CMK (cell line): Measurements from ENCODE around the gene KRT9.
"Not testable (repeated sequence)": the region's sequence is repeated elsewhere in the genome, so short reads cannot be mapped to it uniquely, and the experiment has no call there.

ENCODE experiments used
- DNase-seq: peaks from one replicate; pipeline ENCODE4 v3.0.0-alpha.2; 2010; ENCODE audit warnings: low read depth

KRT9 gene

DNA sequence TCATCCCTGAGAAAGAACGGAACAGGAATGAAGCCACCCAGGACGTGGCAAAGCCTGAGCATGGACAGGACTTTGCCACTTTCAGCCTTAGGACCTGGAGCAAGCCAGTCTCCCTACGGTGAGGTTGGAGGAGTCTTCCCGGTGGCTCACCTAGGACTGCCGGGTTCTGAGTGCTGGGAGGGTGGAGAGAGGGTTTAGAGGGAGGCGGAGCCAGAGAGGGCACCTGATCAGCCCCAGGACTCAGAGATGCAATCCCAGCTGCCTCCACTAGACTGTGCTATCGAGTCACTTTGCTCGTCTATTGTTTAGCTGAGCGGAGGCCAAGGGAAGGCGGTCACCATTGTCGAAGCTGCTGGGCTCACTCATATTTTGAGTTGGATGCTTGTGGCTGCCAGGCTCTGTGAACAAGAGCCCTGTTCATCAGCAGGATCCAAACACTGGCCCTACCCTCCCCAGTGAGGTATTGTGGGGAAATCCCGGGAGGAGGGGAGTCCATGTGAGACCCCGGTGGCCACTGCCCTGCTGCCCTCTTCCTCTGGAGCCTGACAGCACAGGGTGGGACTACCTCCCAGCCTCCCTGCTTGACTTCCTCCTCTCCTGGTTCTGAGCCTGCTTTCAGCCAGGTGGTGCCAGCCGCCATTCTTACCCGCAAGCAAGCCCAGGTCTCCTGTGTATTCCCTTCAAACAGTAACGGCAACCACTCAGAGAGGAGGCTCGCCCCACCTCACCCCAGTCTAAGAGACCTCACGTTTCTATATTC, 7.8 kb upstream of the KRT9 start:
- peak; percentile 46 for DNase-seq

DNA sequence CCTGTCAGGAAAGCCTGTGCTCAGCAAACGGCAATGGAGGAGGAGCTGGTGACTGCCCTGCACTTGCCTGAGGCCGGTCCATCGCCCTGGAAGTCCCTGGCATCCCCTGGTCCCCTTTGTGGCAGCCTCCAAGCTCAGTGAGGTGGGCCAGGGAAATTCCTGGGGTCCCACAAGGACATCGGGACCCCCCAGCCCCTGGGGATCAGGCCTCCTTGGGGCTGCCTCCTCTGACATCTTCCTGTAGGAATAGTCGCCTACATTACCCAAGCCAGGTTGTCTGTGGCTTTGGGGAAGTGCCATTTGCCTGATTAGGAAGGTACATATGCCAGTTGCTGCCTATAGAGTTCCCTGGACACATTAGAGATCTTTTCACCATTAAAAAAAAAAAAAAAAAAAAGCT, 7.1 kb upstream of the KRT9 start:
- no peak for DNase-seq

DNA sequence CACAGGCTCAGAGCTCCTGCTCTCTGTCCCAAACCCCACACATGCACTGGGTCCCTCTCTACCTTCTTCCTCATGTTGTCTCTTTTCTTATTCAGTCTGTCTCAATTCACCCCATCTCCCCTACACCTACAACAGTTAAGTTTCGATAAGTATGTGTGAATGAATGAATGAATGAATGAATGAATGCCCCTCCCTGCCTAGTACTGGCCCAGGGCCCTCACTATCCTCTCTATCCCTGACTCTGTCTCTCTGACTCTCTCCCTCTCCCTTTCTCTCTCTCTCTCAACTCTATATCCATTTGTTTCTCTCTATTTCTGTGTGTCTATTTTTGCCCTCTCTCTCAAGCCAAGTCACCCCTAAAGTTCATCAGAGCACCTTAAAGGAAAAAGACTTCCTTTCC, 6.7 kb upstream of the KRT9 start:
- no peak for DNase-seq

DNA sequence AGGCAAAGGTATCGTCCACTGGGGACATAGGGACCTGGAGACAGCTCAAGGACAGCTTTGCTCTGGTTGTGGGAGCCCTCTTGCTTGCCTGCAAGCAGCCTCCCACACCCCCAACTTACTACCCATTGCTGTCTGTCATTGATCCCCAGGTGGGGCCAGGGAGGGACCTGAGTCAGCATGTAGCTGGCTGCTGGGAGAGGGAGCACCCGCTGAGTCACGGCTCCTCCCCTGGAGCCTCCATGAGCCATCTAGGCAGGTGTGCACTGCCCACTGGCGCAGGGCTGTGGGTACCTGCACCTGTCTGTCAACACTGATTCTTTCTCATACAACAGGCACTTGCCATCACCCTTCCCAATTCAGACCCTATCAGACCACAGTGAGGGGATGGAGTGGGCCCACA, 4.9 kb upstream of the KRT9 start:
- not testable (repeated sequence) for DNase-seq

DNA sequence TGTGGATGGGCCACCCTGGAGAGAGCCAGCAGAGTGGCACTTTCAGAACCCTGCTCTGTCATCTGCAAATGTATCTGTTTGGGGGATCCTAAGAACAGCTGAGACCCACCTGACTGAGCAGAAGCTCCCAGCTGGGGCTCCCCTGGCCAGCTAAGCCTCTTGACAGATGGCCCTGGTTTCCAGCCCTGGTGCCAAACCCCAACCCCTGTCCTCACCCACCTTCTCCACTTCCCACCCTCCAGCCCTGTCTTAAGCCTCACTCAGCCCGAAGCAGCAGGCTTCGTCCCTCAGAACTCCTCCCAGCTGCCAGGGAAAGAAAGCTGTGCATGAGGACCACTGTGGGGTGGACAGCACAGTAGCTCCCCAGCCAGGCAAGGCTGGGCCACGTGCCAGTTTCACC, 3.5 kb upstream of the KRT9 start:
- no peak for DNase-seq

DNA sequence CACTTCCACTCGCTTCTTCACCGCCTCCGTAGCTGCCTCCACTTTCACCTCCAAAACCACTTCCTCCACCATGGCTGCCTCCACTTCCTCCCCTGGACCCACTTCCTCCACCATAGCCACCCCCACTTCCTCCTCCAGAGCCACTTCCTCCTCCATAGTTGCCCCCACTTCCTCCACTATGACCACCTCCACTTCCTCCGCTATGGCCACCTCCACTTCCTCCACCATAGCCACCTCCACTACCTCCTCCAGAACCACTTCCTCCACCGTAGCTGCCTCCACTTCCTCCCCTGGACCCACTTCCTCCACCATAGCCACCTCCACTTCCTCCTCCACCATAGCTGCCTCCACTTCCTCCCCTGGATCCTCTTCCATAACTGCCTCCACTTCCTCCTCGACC, 4.5 kb downstream of the KRT9 start:
- DNase-seq: no peak

DNA sequence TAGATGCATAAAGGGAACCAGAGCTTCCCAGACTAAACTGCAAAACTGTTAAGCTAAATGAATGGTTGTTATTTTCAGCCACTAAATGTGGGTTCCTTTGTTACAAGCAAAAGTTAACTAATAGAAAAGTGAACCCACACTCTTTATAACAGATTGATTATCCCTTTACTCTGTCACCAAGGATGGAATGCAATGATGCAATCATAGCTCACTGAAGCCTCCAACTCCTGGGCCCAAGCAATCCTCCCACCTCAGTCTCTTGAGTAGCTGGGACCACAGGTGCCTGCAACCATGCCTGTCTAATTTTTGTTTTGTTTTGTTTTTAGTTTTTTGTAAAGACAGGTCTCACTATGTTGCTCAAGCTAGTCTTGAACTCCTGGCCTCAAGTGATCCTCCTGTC, 6.5 kb downstream of the KRT9 start:
- DNase-seq: no peak

DNA sequence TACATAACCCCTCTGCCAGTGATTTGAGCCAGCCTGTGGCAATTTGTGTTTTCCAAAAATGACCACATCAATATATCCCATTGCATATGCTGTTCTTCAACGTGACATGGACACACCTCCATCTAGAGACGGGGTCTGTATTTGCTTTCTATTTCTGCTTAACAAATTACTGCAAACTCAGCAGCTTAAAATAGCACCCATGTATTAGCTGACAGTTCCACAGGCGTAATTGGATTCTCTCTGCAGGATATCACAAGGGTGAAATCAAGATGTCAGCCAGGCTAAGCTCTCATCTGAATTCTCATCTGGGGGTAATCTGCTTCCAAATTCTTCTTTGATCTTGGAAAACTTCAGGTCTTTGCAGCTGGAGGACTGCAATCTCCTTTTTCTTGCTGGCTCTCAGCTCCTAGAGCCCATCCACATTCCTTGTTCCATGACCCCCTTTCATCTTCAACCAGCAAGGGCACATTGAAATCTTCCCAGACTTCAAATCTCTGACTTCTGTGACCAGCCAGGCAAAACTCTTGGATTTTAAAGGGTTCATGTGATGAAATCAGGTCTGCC, 8.2 kb downstream of the KRT9 start:
- DNase-seq: no peak

DNA sequence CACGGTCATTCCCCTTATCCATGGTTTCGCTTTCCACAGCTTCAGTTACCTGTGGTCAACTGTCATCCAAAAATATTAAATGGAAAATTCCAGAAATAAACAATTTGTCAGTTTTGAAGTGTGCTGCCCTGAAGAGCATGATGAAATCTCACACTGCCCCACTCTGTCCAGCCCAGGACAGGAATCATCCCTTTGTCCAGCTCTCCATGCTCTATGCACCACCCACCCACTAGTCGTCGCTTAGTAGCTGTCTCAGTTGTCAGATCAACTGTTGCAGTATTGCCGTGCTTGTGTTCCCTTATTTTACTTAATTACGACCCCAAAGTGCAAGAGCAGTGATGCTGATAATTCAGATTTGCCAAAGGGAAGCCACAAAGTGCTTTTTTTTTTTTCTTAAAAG, 10.3 kb downstream of the KRT9 start:
- DNase-seq: no peak

DNA sequence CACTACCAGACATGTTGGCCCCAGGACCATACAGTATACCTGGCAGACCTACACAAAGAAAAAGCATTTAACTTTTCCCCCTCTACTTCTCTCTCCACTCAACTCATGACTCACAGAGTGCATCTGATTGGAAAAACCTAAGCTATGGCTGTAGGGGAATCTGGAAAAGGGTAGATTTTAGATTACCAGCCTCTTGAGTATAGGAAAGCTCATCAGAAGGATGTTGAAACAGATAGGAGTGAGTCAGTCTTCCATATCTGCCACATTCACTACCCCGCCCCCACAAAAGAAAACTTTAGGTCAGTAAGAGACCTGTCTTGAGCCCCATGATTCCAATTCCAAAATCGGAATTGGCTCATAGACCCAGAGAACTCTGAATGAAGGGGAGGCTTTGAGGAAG, 12.3 kb downstream of the KRT9 start:
- no peak for DNase-seq

DNA sequence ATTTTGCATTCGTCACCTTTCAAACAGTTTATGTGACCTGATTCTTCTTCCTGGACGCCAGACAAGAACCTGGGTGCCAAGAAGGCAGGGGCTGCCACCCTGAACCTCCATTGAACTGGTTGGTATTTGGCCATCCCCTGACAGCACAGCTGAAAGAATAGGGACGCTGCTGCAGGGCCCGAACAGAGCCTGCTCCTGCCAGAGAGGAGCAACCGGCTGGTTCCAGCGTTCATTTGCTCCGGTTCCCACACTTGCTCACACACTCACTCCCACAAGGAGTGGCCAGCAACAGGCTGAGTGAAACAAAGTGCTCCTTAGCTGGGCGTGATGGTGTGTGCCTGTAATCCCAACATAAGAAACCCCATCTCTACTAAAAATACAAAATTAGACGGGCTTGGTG, 14.9 kb downstream of the KRT9 start:
- DNase-seq: no peak

DNA sequence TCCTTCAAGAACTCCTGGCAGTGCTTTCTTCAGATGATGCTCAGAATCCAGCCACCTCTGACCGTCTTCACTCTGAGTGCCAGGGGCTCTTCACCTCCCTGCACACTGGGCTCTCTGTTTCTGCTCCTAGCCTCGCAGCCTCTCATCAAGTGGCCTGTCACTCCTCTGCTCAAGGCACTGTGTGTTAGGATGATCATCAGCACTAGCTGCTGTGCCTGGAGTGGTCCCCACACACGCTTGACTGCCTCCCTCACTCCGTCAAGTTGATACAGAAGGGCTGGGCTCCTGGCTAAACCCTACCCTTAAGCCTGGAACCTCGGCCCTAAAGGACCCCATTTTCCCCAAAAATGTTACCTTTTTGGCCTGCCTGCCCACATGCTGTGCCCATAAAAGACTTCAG, 15.6 kb downstream of the KRT9 start:
- DNase-seq: no peak

DNA sequence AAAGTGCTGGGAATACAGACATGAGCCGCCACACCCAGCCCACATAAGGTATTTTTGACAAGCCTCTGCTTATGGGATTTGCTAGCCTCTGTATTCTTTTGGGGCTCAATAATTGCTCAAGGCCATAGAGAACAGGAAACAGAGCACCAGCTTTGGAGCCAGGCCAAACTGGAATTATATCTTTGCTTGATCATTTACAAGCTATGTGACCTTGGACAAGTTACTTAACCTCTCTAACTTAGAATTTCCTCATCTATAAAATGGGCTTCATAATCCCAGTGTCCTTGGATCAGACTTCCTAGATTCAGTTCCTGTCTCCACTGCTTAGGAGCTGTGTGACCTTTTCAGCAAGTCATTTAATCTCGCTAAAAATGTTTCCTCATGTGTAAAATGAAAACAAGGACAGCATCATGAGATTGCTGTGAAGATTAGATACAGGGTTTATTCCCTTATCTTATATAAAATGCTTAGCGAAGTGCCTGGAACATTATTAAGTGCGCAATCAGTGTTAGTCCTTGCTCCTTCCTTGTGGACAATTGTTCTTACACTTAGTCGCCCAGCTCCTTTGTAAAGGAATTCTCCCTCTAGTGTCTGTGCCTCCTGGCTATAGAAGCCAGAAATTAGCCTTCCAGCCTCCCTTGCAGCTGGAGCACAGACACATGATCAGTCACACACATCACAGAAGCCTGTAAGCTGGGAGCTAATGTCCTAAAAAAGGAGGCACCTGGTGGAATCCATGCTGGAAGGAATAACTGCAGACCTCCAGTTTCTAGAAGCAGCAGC, 16.6 kb downstream of the KRT9 start:
- no peak for DNase-seq

DNA sequence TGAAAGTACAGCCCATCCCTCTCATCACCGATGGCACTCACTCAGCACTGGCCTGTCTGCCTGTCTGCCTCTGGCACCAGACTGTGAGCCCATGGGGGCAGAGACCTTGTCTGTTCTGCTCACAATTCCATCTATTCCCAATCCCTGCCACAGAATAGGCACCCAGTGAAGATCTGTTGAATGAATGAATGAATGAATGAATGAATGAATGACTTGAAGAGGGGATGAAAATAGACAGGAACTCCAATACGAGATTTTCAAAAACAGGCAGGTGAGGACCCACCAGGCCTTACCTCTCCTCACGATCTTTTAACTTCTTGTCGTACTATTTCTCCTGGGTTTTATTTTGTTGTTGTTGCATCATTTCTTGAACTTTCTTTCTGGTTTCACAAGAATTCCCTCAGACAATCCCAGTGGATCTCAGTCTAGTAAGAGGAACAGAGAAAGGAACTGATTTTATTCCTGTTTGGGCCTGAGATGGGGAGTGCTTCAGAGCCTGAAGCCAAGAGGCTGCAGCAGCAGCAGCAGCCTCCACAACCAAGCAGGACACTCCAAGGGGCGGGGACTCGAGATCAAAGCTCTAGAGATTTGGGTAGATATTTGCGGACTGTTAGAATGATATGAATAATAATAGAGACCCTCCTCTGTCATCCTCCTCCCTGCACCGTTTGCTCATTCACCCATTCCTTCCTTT, 17.7 kb downstream of the KRT9 start:
- no peak for DNase-seq

DNA sequence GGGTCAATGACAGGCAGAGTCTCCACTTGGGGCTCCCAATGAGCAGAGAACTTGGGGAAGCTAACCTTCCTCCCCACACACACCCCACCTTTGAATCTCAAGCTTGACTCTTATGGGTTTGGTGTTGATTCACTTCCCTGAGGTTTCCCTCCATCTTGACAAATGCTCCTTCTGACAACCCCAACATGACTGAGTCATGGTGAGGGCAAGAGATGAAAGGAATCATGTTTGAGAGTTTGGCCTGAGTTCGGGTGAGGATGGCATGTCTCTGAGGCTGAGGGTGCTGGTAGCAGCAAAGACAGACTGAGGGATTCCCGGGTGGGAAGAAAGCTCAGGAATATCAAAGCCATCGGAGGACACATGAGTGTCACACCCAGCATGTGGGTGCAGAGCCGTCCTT, 18.7 kb downstream of the KRT9 start:
- DNase-seq: no peak

DNA sequence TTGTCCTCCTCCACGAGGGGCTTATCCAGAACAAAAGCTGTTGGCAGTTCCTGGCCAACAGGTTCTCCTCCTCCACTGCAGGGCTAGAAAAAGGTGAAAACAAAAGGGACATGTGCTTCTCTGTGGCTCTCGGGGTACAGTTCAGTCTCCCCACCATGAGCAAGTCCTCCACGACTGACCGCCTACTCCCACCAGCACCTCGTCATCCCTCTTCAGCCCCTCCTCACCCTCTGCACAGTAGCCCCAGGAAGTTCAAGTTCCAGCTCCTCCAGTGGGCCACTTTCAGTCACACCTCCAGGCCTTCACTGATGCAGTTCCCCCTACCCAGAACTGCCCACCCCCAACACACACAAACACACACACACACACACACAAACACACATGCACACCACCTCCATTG, 19.4 kb downstream of the KRT9 start:
- DNase-seq: no peak

DNA sequence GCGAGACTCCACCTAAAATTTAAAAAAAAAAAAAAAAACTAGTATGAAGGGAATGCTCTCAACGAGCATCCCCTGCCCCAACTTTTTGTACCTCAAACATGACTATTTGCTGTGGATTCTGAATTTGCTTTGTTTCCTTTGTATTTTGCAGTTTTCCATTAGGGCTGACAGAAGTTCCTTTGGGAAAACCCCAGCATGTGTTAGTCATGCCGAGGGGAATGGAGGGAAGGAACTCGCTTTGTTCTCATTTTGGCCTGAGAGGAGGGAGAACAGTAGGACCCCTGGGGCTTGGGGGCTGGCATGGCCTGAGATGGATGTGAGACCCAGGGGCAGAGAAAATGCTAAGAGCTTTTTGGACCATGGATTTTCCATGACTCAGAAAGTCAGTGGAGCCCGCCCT, 20.5 kb downstream of the KRT9 start:
- DNase-seq: no peak

DNA sequence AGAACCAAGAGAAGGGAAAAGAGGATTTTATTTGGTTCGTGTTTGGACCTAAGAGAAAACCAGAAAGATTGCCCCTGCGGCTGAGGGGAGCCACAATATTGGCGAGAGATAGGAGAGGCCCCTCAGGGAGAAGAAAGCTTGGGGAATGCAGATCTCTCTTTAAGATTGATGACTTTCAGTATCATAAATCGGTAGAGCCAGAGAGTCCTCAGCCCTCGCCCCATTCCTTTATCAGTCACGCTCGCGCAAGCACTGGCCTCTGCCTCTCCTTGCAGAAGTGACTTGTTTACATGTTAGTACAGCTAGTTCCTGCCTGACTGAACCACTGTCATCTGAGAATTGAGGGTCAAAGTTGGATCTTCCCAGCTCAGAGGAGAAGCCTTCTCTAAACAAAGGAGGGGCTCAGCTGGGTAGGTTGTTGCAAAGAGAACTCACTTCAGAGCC, 22.2 kb downstream of the KRT9 start:
- no peak for DNase-seq

DNA sequence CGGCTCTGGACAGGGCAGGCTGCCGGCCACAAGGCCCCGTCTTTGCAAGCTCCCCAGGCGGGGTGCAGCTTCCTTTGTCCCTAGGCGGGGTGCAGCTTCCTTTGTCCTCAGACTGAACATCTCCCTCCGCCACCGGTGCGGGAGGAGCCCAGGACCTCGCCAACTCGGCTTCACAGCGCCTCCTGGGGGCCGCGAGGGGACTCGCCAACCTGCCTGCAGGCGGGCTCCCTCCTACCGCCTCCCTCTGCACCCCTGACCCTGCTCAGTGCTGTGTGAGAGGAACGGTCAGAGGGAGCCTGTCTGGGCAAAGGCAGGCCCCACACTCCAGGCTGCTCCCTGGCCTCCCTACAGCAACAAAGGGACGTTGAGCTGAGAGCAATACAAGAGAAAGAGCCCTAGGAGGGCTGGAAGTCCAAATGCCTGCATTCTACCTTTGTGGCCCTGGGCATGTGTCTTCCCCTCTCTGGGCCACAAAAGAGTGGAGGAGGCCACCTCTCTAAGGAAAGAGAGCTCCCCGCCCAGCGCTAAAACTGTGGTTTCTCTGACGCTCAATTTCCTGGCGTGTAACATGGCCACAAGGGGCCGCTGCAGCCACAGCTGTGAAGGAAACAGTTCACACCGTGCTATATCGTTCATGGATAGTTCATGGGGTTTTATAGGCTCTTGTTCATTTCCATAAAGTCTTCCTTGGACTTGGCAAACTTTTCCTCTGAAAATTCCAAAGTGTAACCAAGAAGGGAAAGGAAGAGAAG, 22.8 kb downstream of the KRT9 start:
- peak; percentile 24 for DNase-seq

DNA sequence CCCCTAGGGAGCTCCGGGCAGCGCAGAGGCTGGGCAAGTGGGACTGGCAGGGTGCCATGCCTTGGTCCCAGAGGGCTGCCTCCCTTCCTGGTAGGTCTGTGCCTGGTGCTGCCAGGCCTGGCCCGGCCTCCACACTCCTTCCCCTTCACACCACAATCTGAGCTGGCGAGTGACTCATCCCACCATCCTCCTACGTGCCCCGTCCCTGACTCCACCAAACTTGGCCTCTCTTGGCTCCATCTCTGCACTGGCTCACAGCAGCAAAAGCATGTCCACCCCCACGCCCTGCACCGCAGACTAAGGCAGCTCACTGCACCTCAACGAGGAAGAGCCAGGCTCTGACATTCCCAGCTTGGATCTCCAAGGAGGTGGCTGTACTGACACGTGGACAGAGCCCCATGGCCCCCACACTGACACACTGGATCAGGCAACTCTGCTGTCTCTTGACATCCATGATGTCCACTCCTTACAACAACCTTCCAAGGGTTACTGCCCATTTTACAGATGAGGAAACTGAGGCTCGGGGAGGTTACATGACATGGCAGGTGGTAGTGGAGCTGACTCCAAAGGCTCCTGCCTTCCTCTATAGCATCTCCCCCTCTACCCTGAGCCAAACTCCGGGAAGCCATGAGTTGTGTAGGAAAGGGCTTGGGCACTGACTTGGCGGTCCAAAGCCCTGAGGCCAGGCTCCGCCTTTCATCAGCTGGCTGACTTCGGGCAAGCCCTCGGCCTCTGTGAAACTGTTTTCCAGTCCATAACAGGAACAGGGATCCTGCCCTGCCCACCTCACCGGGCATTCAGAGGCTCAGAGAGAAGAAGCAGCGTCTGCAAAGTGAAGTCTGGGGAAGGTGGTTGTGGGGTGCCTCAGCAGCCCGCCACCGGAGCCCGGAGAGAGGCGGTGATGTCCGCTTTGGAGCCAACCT, 23.7 kb downstream of the KRT9 start:
- DNase-seq: no peak

DNA sequence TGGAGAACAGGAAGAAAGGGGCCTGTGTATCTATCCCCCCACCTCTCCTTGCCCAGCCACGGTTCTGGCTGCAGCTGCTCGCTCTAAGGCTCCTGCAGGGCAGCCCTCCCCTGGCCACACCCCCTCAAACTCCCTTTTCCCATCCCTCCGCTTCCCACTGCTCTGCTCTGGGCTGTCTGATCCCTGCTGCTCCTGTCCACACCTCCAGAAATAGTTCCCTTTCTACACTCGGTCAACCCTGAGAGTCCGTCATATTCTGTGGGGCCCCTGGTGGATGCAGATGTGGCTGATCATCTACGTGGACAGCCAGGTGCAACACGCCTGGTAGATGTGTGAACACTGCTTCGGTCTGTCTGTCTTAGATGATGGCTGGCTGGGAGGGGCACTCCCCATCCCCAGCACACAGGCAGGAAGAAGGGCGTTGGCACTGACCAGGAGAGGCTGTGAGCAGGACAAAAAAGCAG, 24.4 kb downstream of the KRT9 start:
- no peak for DNase-seq
